Astrocyte (in vitro differentiated cells and primary cell): ENCODE data around the gene RGN. TPM values are rescaled to one million over a fixed set of nuclear protein-coding genes. Genes with fewer than 3 reads are reported as not detected.
A peak's percentile ranks its signal among the peaks of the same experiment; 100 is the strongest.

Experiments used
- DNase-seq: peaks from one replicate; pipeline ENCODE4 v3.0.0-alpha.2; 2010; ENCODE audit warnings: low read depth
- FAIRE-seq: peaks from 2 replicates; lab custom pipeline; 2011; peaks lifted over from hg19 to GRCh38; lab: Jason Lieb, UNC
- H2AFZ ChIP-seq: 2 replicates; pipeline ENCODE4 v1.6.0; 2012; ENCODE audit warnings: low read depth, low read length, inconsistent platforms
- H3K27ac ChIP-seq: 2 replicates; pipeline ENCODE4 v1.5.1; 2011; ENCODE audit warnings: low read depth, low read length, inconsistent platforms
- H3K27me3 ChIP-seq: 2 replicates; pipeline ENCODE4 v1.6.0; 2011; ENCODE audit warnings: low read length, inconsistent platforms; ENCODE audit not compliant: insufficient read depth
- H3K36me3 ChIP-seq: 2 replicates; pipeline ENCODE4 v1.5.1; 2011; ENCODE audit warnings: low read length, inconsistent platforms; ENCODE audit not compliant: insufficient read depth
- H3K4me1 ChIP-seq: 2 replicates; pipeline ENCODE4 v1.5.1; 2011; ENCODE audit warnings: low read length, inconsistent platforms; ENCODE audit not compliant: insufficient read depth
- H3K4me2 ChIP-seq: 2 replicates; pipeline ENCODE4 v1.6.0; 2012; ENCODE audit warnings: low read length, inconsistent platforms
- H3K4me3 ChIP-seq: 2 replicates; pipeline ENCODE4 v1.5.1; 2011; ENCODE audit warnings: low read depth, mild to moderate bottlenecking, low read length, inconsistent platforms; ENCODE audit not compliant: insufficient read depth
- H3K79me2 ChIP-seq: 2 replicates; pipeline ENCODE4 v1.6.0; 2012; ENCODE audit warnings: mild to moderate bottlenecking, low read length, inconsistent platforms; ENCODE audit not compliant: insufficient read depth
- H3K9ac ChIP-seq: 2 replicates; pipeline ENCODE4 v1.6.0; 2012; ENCODE audit warnings: mild to moderate bottlenecking, low read length, inconsistent platforms
- H3K9me3 ChIP-seq: 2 replicates; pipeline ENCODE4 v1.5.1; 2012; ENCODE audit warnings: low read depth, mild to moderate bottlenecking, low read length, inconsistent platforms; ENCODE audit not compliant: insufficient read depth
- H4K20me1 ChIP-seq: 2 replicates; pipeline ENCODE4 v1.6.0; 2012; ENCODE audit warnings: low read length, inconsistent platforms; ENCODE audit not compliant: insufficient read depth
- H3K27ac Mint-ChIP-seq: one replicate; pipeline ENCODE4 v1.8.0; 2021; ENCODE audit warnings: mild to moderate bottlenecking, mixed read lengths; ENCODE audit not compliant: unreplicated experiment
- H3K27me3 Mint-ChIP-seq: one replicate; pipeline ENCODE4 v1.8.0; 2021; ENCODE audit warnings: low read depth, mixed read lengths; ENCODE audit not compliant: unreplicated experiment
- H3K36me3 Mint-ChIP-seq: one replicate; pipeline ENCODE4 v1.8.0; 2021; ENCODE audit warnings: low read depth, mixed read lengths; ENCODE audit not compliant: unreplicated experiment
- H3K4me1 Mint-ChIP-seq: one replicate; pipeline ENCODE4 v1.8.0; 2021; ENCODE audit warnings: low read depth, mixed read lengths; ENCODE audit not compliant: unreplicated experiment
- H3K4me3 Mint-ChIP-seq: one replicate; pipeline ENCODE4 v1.8.0; 2021; ENCODE audit warnings: mild to moderate bottlenecking, moderate library complexity, mixed read lengths; ENCODE audit not compliant: unreplicated experiment
- H3K9me3 Mint-ChIP-seq: one replicate; pipeline ENCODE4 v1.8.0; 2021; ENCODE audit warnings: mild to moderate bottlenecking, mixed read lengths; ENCODE audit not compliant: unreplicated experiment
- CTCF ChIP-seq: IDR thresholded peaks from 2 replicates; pipeline ENCODE4 v1.5.1; 2011; ENCODE audit warnings: low read depth, mild to moderate bottlenecking, inconsistent platforms, low read length, moderate library complexity; ENCODE audit not compliant: insufficient read depth
- EZH2 ChIP-seq: IDR thresholded peaks from 2 replicates; pipeline ENCODE4 v1.6.1; 2012; ENCODE audit warnings: mild to moderate bottlenecking, low read length, inconsistent platforms; ENCODE audit not compliant: insufficient read depth
- total RNA-seq: library from RNA; stranded (reverse); gene quantifications from 2 replicates; pipeline ENCODE4 v1.2.1, GENCODE V29; 2021

Gene RGN
- total RNA-seq, 1 donor from 2014 or later, result not detected

DNA sequence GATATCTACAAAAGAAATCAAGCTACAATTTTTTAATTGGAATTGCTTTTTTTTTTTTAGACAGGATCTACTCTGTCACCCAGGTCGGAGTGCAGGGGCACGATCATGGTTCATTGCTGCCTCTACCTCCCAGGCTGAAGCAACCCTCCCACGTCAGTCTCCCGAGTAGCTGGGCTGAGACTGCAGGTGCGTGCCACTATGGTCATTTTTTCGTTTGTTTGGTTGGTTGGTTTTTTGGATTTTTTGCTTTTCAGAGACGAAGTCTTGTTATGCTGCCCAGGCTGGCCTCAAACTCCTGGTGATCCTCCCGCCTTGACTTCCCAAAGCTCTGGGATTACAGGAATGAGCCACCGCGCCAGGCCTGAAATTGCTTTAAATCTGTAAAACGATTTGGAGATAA lies 15.6 kb downstream of the RGN start:
- TF ChIP-seq CTCF (no peak), EZH2 (no peak)
- H3K4me1 Mint-ChIP-seq, result peaks cover 3% of the 10 kb centered on the region

DNA sequence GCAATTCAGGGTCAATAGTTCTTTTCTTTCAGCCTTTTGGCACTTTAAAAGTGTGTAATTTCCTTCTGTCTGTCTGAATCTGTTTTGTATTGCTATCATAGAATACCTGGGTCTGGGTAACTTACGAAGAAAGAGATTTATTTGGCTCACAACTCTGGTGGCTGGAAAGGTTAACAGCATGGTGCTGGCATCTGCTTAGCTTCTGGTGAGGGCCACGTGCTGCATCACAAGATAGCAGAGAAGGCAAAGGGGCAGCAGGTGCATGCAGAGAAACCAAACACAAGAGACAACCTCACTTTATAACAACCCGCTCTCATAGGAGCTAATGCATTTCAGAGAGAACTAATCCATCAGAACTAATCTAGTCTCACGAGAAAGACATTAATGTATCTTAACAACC lies 18.8 kb downstream of the RGN start:
- FAIRE-seq, result no peak
- Histone ChIP-seq H3K4me2 (no peak overlapping the region), H3K4me1 (no peaks in the 10 kb centered on the region), H4K20me1 (no peaks in the 10 kb centered on the region), H3K79me2 (no peaks in the 10 kb centered on the region), H3K27me3 (no peaks in the 10 kb centered on the region), H3K9ac (no peak overlapping the region), H2AFZ (no peak overlapping the region), H3K27ac (no peak overlapping the region), H3K36me3 (no peaks in the 10 kb centered on the region), H3K9me3 (no peaks in the 10 kb centered on the region), H3K4me3 (no peak overlapping the region)
- no peak overlapping the region for H3K27ac Mint-ChIP-seq
- no peaks in the 10 kb centered on the region for H3K27me3 Mint-ChIP-seq
- no peaks in the 10 kb centered on the region for H3K36me3 Mint-ChIP-seq
- no peak for DNase-seq
- TF ChIP-seq CTCF, result no peak
- no peak for TF ChIP-seq EZH2
- no peak overlapping the region for H3K4me3 Mint-ChIP-seq
- no peaks in the 10 kb centered on the region for H3K9me3 Mint-ChIP-seq
- H3K4me1 Mint-ChIP-seq, result no peaks in the 10 kb centered on the region

More for the DNA sequence above, 15.6 kb downstream of the RGN start:
- no peaks in the 10 kb centered on the region for H3K9me3 Mint-ChIP-seq
- Histone ChIP-seq H3K36me3 (no peaks in the 10 kb centered on the region), H3K9ac (no peak overlapping the region), H3K27ac (no peak overlapping the region), H4K20me1 (no peaks in the 10 kb centered on the region), H3K4me3 (no peak overlapping the region), H3K79me2 (no peaks in the 10 kb centered on the region), H3K27me3 (no peaks in the 10 kb centered on the region), H3K4me2 (no peak overlapping the region), H3K4me1 (peaks cover 3% of the 10 kb centered on the region), H3K9me3 (no peaks in the 10 kb centered on the region), H2AFZ (no peak overlapping the region)
- no peak overlapping the region for H3K4me3 Mint-ChIP-seq
- DNase-seq (no peak), FAIRE-seq (no peak)
- no peaks in the 10 kb centered on the region for H3K36me3 Mint-ChIP-seq
- H3K27ac Mint-ChIP-seq, result no peak overlapping the region
- no peaks in the 10 kb centered on the region for H3K27me3 Mint-ChIP-seq

GRCh38 chrX:47098338-47099094 lies 20.3 kb downstream of the RGN start:
- H3K79me2 ChIP-seq, result no peaks in the 10 kb centered on the region
- no peak overlapping the region for H2AFZ ChIP-seq
- H4K20me1 ChIP-seq, result no peaks in the 10 kb centered on the region
- H3K36me3 ChIP-seq, result no peaks in the 10 kb centered on the region
- H3K4me3 Mint-ChIP-seq, result no peak overlapping the region
- no peak for TF ChIP-seq EZH2
- no peak for TF ChIP-seq CTCF
- H3K4me1 ChIP-seq, result no peaks in the 10 kb centered on the region
- H3K9ac ChIP-seq, result no peak overlapping the region
- no peak overlapping the region for H3K27ac Mint-ChIP-seq
- DNase-seq (no peak), FAIRE-seq (peak; percentile 59)
- no peak overlapping the region for H3K4me2 ChIP-seq
- no peaks in the 10 kb centered on the region for H3K27me3 Mint-ChIP-seq
- H3K27me3 ChIP-seq, result no peaks in the 10 kb centered on the region
- no peaks in the 10 kb centered on the region for H3K9me3 ChIP-seq
- H3K9me3 Mint-ChIP-seq, result no peaks in the 10 kb centered on the region
- H3K4me3 ChIP-seq, result no peak overlapping the region
- no peak overlapping the region for H3K27ac ChIP-seq
- no peaks in the 10 kb centered on the region for H3K4me1 Mint-ChIP-seq
- no peaks in the 10 kb centered on the region for H3K36me3 Mint-ChIP-seq
